Ishikawa (cell line): ENCODE data around the gene FDXACB1.

ENCODE experiments used
- CEBPB ChIP-seq: IDR thresholded peaks from 2 replicates; pipeline ENCODE4 v1.6.1; 2012
- CREB1 ChIP-seq: IDR thresholded peaks from 2 replicates; pipeline ENCODE4 v1.6.1; 2012; ENCODE audit warnings: low read depth
- MAX ChIP-seq: IDR thresholded peaks from 2 replicates; pipeline ENCODE4 v1.6.1; 2012
- RAD21 ChIP-seq: IDR thresholded peaks from 2 replicates; pipeline ENCODE4 v1.6.1; 2012; ENCODE audit warnings: low read depth
- TAF1 ChIP-seq: IDR thresholded peaks from 2 replicates; pipeline ENCODE4 v1.6.1; 2012; ENCODE audit warnings: low read depth, mild to moderate bottlenecking
- TEAD4 ChIP-seq: IDR thresholded peaks from 2 replicates; pipeline ENCODE4 v1.6.1; 2012
- ZBTB7A ChIP-seq: IDR thresholded peaks from 2 replicates; pipeline ENCODE4 v1.6.1; 2012; ENCODE audit warnings: low read depth

GRCh38 chr11:111923351-111923788 lies 44.4 kb upstream of the FDXACB1 start:
- TF ChIP-seq CEBPB (no peak), TAF1 (no peak), RAD21 (no peak), CREB1 (no peak), TEAD4 (no peak), MAX (no peak), ZBTB7A (no peak)
